GM19397 (cell line): ENCODE data around the gene FAXDC2.
"Not testable (repeated sequence)": the region's sequence is repeated elsewhere in the genome, so short reads cannot be mapped to it uniquely, and the experiment has no call there.

ENCODE experiments used
- ATAC-seq: cut with Tn5 transposase; IDR thresholded peaks from one replicate; pipeline ENCODE4 v1.9.1; 2021; ENCODE audit warnings: mild to moderate bottlenecking, moderate library complexity; ENCODE audit not compliant: unreplicated experiment

FAXDC2 gene

DNA sequence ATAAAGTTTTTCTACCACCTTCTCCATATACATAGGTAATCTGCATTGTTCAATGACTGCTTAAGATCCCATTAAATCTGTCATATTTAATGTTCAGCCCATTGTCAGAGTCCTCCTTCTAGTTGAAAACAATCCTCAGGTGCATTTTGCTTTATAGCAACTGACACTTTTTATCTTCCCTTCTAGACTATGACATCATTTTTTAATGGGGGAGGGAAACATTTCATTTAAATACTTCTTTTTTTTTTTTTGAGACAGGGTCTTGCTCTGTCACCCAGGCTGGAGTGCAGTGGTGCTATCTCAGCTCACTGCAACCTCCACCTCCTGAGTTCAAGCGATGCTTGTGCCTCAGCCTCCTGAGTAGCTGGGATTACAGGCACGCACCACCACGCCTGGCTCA is 17.6 kb downstream of the FAXDC2 start:
- not testable (repeated sequence) for ATAC-seq

GRCh38 chr5:154831451-154831850 is 19.0 kb downstream of the FAXDC2 start:
- no peak for ATAC-seq

DNA sequence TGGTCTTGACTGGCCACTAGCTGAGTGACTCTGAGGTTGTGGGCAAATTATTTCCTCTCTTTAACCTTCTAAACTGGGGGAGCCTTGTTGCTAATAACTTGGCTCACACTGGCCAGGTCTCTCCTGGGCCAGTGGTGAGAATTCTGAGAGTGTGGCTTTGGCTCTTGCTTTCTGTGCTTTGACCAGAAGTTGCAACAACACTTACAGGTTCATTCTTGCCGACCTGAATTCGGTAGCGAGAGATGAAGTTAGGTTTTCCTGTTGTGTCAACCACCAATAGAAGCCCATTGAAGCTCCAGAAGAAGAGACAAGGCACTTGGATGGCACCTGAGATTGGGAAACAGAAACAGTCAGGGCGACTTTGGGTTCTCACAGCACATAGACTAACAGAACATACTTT is 19.8 kb downstream of the FAXDC2 start:
- ATAC-seq = no peak

- ATAC-seq = no peak
Observed at GRCh38 chr5:154830219-154830595, 20.2 kb downstream of the FAXDC2 start.

DNA sequence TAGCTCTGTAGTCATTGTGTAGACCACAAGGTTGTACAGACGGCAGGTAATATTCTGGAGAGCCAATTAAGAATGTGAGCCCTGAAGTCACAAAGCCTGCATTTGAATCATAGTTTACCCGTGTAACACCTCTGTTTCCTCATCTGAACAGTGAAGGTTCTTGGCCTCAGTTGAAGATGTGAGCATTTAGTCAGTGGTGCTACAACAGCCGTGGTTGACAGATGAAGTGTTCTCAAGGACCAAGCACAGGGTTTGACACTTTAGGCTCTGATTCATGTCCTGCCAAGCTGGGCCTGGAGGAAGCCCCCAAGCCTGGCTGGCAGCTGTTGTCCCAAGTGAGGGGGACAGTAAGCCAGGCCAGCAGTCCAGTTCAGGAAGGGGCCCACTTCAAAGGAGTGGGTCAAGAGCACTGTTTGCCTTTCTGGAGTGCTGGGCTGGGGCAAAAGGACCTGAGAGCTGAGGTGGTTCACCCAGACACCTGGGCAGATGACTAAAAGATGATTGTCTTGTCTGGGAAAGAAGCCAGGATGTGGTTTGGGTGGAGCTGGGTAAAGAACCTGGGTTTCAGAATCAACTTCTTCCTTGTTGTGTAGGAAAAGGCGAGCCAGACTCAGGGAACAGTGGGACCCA is 20.7 kb downstream of the FAXDC2 start:
- no peak for ATAC-seq

- no peak for ATAC-seq
Observed at GRCh38 chr5:154829181-154829588, 21.2 kb downstream of the FAXDC2 start.

DNA sequence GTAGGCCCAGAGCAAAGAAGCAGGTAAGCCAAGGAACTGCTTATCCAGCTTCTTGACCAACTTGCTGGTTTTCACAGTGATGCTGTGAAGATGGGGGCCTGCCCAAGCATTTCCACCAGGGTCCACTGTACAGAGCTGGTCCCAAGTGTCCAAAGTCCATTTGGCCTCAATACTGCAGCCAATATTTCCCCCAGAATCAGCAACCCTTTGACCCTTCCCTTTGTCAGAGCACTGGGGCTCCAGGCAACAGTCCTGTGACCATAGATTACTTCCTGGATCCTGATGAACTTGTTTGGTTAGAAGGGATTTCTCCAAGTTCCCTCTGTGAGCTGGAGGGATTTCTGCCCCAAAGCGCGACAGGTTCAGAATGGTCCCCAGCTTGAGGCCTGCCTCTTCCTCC is 26.3 kb downstream of the FAXDC2 start:
- ATAC-seq = no peak

DNA sequence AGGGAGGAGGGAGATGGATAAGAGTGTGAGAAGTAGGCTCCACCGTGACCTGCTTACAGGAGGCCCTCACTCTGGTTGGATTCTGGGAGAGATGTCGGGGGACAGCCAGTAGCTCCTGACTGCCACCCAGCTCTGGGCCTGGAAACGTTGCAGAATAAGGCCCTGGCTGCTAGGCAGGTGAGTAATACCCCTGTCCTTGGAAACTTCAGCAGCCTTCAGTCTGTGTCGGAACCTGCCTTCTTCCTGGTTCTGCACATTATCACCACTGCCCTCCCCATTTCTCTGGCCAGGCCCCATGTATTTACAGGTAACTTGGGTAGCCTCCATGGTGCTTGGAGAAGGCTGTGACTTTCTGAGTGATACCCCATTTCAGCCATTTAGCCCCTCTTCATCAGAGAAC is 26.8 kb downstream of the FAXDC2 start:
- no peak for ATAC-seq

- ATAC-seq = not testable (repeated sequence)
Observed at GRCh38 chr5:154822896-154823295, 27.5 kb downstream of the FAXDC2 start.

DNA sequence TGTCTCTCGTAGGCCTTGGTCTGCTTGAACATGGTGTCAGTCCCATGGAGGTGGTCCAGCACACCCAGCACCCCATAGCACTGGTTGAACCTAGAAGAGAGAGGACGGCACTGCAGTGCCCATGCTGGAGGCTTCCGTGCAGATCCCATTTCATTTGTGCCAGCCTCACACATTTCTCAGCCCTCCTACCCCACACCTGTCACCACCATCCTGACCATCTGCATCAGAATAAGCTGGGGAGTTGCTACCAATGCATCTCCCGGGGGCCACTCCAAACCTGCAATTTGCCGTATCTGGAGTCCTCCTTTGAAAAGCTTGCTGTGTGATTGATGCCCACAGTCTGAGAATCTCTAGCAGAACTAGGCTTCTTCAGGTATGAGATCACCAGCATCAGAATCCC is 30.0 kb downstream of the FAXDC2 start:
- ATAC-seq = no peak

- no peak for ATAC-seq
Observed at GRCh38 chr5:154819546-154819945, 30.9 kb downstream of the FAXDC2 start.

GRCh38 chr5:154818471-154819116 is 31.8 kb downstream of the FAXDC2 start:
- no peak for ATAC-seq

DNA sequence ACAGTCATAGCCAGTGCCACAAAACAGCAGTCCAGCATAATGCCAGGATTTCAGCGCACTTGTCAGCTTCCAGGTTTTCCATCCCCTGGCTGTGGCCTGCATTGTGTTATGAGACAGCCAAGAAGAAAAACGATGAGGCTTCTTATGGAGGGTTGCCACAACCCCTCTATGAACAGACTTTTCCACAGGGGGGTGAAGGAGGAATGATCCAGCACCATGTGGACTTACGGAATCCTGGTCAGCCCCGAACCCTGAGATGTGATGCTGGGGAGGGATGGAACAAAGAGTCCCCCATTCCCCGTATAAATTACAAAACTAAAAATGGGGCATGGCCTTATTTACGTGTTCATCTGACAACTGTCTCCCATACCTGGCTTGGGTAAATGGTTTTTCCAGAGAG is 32.6 kb downstream of the FAXDC2 start:
- no peak for ATAC-seq

DNA sequence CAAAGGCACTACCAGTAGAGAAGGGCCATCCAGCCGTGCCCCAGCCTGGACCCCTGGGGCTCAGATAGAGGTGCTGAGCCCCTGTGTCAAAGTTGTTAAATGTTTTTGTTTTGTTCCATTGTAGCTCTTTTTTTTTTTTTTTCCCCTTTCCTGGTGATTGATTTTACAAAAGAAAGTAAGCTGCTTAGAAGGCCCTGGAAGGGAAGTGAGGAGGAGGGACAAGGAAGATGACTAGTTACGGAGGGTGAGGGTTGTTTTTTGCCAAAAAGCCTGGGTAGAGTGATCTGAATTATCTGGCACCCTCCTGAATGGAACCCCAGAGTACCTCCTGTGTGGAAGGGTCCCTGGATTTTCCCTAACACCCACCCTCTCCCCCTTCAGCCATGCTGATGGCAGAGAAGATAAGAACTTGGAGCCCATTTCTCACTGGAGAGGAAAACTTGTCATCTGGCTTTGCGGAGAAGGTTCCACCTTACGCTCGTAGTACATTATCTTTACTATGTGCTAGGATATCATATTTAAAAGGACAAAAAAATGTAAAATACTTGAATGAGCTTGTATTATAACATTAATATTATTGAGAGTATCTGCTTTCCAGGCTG is 33.4 kb downstream of the FAXDC2 start:
- no peak for ATAC-seq

DNA sequence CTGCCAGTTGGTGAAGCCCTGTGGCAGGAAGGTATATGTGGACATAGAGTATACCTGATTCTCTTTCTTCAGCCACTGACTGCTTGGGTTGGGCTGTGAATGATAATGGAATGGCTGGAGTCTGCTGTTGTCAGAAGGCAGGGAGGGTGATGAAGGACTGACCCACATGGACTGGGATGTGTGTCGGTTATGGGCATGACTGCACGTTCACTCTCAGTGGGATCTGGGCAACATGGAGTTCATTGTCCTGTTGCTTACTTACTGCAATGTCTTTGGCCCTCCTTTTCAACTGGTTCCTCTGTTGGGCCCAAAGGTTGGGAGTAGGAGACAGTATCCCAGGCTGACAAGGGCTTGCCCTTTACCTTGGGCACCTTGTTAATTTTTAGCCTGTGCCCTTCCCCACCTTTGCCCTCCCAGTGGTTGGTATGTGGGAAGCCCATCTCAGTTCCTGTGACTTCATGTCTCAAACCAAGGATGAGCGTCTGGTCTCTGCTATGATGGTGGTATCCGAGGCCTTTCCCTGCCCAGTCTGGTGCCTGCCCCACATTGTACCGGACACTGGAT is 34.6 kb downstream of the FAXDC2 start:
- no peak for ATAC-seq

DNA sequence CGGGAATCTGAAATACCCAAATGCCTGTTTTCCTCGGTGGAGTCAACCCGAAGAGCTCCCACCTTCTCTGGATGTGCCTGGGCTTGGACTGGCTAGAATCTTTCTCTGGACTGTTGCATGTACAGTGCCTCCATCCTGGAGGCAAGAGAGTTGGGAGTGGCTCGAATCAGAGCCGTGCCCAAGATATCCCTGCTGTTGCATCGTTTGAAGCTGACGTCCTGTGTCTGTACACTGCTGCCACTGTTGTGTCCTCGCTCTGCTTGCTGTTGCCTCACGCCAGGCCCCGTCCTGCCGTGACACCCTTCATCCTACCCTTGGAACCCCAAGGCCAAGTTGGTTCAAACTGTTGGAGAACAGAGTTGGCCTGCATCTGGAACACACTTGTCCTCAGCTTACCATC is 35.4 kb downstream of the FAXDC2 start:
- no peak for ATAC-seq

GRCh38 chr5:154813736-154814135 is 36.7 kb downstream of the FAXDC2 start:
- ATAC-seq = no peak

DNA sequence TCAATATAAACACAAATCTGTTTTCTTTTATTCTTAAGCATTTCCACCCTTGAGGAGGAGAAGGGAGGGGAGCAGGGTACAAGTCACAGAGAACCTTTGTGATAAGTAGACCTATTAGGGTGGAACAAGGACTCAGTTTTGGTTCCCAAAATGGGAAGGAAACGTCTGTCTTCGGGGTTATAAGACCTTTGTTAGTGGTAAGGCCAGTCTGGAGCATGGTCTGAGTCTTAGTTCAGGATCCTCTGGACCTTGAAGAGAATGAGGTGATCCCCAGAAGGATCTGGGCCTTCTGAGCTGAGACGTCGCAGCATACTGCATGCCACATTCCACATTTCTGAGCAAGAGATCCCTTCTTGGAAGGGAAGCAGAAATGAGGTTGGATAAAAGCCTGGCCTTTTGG is 37.2 kb downstream of the FAXDC2 start:
- ATAC-seq = no peak

DNA sequence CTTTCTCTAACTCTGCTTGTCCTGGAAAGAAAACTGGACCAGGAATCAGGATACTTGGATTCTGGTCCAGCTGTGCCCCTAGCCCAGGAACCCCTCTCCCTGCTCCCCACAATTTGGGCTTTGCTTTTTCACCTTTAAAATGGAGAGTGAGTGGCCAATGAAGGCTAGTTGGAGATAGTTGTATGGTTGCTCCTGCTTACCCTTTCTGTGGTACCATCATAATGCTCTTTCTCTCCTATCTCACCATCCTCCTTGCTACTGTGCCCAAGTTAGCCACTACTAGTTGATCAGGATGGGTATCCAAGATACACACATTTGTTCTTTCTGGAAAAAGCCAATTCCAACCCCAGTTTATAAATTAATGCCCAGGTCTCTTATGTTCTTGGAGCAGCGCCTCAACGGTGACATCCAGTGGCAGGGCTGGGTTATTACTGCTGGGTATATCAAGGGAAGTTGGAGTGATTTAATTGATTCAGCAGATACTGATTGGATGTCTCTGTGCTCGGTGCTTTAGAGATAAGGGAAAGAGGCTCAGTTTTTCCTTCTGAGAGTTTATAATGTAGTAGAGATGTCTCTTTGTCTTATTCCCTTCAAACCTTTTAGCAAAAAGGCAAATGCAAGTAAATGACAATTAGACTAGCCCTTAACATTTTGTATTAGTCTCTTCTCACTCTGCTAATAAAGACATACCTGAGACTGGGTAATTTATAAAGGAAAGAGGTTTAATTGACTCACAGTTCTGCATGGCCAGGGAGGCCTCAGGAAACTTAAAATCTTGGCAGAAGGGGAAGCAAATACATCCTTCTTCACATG is 38.5 kb downstream of the FAXDC2 start:
- no peak for ATAC-seq

DNA sequence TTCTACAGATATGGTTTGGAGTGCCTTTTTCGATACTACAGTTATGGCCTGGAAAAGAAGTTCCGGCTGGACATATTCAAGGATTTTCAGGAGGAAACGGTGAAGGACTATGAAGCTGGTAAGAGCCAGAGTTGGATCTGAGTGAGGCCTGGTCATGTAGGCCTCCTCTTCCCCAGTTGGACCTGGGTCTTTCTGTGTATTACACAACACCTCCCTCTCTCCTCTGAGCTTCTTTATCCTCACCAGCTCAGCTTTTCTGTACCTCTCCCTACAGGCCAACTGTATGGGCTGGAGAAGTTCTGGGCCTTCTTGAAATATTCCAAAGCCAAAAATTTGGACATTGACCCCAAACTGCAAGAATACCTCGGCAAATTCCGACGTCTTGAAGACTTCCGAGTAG is 39.2 kb downstream of the FAXDC2 start:
- ATAC-seq = no peak

GRCh38 chr5:154806176-154806575 is 44.2 kb downstream of the FAXDC2 start:
- no peak for ATAC-seq
